CD4-positive, alpha-beta T cell treated with Interleukin-12 subunit alpha and Interleukin-12 subunit beta, for 1 hour (primary cell): ENCODE data around the gene HSPA14.
"Not testable (repeated sequence)": the region's sequence is repeated elsewhere in the genome, so short reads cannot be mapped to it uniquely, and the experiment has no call there.

Source experiments
- DNase-seq: peaks from one replicate; pipeline ENCODE4 v3.0.0-alpha.2; 2020

The HSPA14 gene

DNA sequence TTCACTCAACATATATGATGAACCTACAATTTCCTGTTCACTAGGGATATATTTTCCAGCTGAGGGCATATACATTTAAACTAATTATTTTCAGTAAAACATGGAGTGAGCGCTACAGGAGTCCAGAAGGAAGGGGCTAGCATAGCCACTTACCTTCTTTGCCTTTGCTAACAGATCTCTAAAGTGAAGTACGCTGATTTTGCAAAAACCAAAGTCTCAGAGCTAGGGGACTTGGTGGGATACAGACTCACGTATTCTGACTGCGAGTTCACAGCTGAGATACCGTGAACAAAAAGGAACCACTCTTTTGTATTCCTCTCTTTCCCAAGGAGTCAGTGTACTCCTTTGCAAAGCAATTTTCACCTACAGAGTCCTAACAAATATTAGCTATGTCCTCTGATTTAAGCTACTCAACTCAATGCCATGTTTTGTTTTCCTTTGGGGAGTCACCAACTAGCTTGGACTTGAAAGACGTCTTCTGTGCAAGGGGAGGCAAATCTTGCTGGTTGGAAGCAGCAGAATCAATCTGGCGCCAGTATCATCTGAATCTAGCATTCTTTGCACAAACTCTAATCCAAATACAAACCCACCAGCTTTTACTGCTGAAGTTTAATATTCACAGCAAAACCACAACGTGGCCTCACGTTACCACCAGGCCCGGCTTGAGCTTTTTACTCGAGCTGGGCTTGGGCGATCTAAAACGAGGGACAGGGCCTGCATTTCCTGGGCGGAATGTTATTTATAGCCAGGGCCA is 926 bp upstream of the HSPA14 start:
- DNase-seq: peak; percentile 3

DNA sequence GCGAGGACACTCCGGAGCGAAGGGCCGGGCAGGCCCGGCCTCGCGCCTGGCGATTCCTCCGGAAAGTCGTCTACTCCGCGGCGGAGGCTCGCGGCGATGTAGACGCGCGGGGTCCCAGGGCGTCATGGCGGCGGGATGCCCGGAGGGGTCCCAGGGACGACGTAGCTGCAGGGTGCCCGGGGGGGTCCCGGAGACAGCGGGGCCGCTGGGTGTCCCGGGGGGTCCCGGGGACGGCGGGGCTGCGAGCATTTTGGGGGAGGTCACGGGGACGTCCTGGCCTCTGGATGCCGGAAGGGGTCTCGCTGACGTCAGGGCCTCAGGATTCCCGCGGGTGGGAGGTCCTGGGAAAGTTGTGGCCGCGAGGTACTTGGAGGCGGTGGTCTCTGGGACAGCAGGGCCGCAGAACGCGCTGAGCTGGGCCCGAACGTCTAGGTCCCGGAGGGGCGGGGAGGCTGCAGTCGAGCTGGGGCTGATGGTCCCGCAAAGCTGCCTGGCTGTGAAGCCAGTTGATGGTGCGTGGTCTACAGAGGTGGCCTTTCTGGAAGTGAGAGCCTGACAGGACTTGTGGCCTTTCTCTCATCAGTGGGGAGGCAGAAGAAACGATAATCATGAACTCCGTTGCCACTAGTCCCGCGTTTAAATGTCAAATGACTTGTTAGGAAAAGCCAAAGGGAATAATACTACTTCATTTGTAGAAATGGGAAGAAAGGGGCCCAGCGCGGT is 637 bp downstream of the HSPA14 start:
- DNase-seq: peak; percentile 29

DNA sequence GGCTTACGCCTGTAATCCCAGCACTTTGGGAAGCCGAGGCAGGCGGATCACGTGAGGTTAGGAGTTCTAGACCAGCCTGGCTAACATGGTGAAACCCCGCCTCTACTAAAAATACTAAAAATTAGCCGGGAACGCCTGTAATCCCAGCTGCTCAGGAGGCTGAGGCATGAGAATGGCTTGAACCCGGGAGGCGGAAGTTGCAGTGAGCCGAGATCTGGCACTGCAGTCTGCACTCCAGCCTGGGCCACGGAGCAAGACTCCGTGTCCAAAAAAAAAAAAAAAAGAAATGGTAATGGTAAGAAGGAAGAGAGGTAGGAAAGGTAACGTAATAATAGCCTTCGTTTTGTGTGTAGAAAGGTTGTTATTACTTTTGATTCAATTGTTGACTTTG is 1.2 kb downstream of the HSPA14 start:
- DNase-seq: no peak

DNA sequence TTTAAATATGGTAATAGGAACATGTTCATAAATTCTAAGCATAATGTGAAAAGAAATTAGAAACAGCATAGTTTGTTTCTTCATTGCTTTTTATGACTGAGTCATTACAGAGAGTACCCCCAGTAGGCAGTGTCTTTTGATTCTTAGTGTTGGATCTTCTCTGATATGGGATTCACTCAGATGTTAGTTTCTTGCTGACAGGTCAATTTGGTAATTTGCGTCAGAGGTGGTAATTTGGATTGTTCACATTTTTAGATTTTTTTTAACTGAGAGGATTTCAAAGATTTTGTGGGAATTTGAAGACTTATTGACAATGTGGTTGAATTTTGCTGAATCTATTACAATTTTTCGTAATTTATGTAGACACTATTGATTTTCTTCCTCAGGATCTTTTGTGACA is 2.1 kb downstream of the HSPA14 start:
- DNase-seq: no peak

DNA sequence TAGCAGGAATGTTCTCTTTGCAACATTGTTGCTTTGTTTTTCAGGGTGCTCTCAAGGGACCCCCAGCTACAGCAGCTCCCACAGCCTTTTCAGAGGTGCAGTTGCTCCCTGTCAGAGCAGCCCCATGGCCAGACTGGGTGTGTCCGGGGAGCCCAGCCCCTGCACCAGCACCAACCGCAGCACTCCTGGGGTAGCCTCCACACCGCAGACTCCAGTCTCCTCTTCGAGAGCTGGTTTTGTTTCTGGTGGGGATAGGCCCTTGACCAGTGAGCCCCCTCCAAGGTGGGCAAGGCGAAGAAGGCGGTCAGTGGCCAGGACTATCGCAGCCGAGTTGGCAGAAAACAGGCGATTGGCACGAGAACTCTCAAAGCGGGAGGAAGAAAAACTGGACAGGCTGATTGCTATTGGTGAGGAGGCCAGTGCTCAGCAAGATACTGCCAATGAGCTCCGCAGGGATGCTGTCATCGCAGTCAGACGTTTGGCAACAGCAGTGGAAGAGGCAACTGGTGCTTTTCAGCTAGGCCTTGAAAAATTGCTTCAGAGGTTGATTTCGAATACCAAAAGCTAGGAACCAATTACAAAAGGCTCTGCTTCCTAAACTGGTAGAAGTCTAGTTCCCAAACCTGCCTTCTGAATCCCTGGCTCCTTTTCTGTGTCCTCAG is 5.4 kb downstream of the HSPA14 start:
- DNase-seq: no peak

DNA sequence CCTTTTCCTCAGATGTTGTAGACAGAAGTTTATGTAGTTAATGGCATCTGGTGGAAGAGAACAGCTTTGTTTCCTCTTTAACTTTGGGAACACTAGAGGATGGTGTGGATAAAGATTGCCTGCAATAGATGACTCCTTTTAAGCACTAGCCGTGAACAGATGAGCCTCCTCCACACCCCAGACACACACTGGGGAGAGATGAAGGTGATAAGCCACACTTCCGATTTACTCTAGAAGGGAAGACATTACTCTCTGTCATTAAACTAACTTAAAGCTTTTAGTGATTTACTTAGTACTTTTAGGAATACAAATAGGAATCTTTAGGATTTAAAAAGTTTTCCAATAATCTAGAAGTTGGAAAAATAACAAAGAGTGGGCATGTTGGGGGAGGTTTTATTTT is 6.8 kb downstream of the HSPA14 start:
- DNase-seq: no peak

DNA sequence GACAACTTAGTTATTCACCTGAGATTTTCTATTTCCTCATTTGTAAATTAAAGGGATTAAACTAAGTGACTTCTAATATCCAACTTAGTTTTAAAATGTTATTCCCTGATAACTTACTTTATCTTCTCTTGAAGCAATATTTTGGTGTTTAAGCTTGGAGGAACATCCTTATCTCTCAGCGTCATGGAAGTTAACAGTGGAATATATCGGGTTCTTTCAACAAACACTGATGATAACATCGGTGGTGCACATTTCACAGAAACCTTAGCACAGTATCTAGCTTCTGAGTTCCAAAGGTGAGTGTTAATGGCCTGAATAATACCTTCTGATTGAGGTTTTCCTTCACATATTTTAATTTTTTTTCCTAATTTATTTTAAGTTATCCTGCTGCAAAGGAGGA is 14.1 kb downstream of the HSPA14 start:
- no peak for DNase-seq

DNA sequence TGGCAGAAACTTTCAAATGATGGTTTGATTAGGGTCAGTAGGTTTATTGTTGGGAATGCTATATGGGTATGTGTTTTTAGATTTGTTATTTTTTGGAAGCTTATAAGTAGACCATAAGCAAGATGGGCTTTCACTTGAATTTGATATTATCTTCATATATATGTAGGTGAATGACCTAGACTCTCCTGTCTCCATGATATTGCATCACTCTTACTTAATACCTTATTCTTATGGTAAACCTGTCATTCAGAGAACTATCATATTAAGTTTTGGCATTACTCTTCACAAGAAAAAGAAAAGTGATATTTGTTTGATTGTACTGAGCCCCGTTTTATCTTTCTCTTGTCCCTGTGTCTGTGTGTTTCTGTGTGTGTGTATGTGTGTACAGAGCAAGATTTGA is 17.3 kb downstream of the HSPA14 start:
- no peak for DNase-seq

DNA sequence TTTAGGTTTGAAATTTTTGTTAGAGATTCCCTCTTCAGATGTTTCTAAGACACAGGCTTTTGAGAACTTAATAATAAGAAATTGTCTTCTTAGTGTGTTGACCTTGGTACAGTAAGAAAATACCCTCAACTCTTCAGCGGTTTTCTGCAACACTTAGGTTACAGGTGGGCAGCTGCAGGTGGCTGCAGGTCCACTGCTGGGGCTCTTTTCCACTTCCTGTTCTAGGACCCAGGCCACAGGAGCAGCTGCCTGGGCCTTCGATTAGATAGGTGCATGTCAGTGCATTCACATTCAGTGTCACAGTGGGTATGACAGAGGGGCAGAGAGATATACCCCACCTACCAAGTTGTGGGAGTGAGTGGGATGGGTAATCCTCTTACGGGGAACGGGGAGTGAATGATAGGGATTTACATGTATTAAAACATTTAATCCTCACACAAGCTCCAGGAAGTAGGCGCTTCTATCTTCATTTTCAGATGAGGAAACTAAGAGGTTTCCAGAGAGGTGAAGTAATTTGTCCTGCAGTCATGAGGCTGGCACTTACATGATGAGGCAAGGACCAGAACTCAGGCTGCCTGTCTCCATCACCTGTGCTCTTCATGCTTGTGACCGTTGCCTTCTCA is 20.3 kb downstream of the HSPA14 start:
- DNase-seq: no peak

DNA sequence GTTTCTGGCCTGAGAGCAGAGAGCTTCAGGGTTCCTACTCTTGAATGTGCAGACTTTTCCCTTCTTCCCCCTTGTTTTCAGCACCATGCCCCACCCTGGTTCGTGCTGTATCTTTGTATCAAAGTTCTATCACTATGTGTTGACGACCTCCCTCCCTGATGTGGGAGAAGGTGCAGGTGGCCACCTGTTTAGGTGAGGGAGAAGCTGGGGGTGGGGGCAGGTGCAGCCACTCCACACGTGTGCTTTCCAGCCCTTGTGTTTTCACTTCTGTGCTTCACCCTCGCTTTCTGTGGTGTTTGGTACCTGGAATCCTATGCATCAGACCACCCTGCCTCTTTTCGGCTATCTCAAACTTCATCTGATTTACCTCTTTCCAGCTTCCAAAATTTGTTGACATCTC is 20.9 kb downstream of the HSPA14 start:
- DNase-seq: no peak

DNA sequence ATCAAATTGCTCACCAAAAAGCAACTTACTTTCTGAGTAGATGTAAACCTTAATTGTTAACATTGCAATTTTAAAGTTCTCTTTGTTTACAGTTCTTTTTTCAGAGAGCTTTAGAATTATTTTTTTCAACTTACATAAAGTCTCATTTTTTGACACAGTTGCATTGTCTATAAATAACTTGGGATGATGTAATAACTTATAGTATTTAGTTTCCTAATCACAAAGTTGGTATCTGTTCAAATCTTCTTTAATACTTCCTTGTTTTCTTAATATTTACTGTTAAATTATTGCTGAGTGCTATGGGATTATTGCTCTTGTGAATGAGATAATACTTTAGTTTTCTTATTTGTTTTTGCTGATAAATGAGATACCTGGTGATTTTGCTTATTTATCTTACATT is 21.7 kb downstream of the HSPA14 start:
- DNase-seq: no peak

DNA sequence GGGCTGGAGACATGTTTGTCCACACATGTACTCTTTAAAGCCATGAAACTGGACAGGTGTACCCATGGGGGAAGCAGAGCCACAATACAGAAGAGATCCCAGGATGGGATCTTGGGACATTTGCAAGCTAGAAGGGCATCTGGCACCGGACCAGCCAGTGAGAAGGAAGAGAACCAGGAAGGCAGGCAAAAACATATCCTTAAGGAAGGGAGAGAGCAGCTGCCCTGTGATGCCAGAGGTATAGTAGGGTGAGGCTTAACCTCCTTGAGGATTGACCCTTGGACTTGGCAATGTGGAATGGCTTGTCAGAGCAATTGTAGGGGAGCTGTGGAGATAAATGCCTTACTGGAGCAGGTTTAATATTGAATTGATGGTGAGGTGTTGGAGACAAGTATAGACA is 22.7 kb downstream of the HSPA14 start:
- no peak for DNase-seq

DNA sequence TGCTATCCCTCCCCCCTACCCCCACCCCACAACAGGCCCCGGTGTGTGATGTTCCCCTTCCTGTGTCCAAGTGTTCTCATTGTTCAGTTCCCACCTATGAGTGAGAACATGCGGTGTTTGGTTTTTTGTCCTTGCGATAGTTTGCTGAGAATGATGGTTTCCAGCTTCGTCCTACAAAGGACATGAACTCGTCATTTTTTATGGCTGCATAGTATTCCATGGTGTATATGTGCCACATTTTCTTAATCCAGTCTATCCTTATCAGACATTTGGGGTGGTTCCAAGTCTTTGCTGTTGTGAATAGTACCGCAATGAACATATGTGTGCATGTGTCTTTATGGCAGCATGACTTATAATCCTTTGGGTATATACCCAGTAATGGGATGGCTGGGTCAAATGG is 26.4 kb downstream of the HSPA14 start:
- DNase-seq: not testable (repeated sequence)

DNA sequence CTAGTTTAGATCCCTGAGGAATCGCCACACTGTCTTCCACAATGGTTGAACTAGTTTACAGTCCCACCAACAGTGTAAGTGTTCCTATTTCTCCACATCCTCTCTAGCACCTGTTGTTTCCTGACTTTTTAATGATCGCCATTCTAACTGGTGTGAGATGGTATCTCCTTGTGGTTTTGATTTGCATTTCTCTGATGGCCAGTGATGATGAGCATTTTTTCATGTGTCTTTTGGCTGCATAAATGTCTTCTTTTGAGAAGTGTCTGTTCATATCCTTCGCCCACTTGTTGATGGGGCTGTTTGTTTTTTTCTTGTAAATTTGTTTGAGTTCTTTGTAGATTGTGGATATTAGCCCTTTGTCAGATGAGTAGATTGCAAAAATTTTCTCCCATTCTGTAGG is 26.8 kb downstream of the HSPA14 start:
- not testable (repeated sequence) for DNase-seq

DNA sequence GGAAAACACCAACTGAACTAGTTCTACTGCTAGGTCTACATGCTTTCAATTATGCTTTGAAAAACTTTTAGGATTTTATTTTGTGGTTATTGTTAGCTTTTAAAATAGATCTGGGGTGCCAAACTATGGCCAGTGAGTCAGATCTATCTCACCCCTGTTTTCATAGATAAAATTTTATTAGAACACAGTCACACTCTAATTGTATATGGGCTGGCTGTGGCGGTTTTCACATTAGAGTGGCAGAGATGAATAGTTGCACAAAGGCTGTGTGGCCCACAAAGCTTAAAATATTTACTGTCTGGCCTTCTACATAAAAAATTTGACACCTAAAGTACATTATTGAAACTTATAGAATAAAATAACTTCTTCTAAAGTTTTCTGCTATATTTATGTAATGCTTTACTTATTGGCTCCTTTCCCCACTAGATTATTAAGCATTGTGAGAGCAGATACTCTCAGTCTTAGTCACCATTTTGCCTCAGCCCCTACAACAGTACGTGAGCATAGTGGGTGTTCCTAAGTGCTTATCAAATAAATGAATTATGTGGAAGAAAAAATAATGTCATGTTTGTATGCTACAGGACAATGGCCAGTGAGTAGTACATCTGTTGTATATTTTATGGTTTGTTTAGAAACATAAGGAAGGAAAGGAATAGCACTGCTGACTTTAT is 35.1 kb downstream of the HSPA14 start:
- no peak for DNase-seq

DNA sequence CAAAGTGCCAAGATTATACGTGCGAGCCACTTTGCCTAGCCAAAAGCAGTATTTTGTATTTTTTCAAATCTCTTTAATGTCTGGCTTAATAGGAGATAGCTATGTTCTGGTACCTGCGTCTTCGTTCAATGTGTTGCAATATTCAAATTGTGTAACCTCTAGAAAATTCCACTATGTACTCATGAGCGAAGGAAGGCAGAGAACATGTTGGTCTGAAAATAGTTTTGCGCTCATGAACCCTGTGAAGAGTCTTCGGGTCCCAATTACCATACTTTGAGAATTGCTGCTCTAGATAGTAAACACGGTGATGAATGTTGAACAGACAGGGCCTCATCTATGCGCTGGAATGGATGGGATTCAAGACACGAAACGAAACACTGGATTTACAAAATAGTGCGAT is 37.8 kb downstream of the HSPA14 start:
- DNase-seq: no peak

DNA sequence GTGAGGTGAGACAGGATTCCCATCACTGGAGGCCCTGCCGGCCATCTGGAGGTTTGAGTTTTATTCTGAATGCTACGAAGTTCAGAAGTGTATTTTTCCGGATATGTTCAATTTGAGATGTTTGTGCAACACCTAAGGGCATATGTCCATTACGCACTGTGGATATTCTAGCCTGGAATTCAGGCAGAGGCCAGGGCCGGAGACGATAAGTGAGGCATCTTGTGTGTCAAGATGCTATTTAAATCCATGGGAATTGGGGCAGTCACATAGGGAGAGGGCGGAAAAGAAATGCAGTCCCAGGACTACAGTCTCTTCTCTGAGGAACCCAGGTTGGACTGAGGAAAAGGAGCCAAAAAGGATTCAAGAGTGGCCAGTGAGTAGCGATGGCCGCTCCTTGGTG is 38.7 kb downstream of the HSPA14 start:
- DNase-seq: no peak

DNA sequence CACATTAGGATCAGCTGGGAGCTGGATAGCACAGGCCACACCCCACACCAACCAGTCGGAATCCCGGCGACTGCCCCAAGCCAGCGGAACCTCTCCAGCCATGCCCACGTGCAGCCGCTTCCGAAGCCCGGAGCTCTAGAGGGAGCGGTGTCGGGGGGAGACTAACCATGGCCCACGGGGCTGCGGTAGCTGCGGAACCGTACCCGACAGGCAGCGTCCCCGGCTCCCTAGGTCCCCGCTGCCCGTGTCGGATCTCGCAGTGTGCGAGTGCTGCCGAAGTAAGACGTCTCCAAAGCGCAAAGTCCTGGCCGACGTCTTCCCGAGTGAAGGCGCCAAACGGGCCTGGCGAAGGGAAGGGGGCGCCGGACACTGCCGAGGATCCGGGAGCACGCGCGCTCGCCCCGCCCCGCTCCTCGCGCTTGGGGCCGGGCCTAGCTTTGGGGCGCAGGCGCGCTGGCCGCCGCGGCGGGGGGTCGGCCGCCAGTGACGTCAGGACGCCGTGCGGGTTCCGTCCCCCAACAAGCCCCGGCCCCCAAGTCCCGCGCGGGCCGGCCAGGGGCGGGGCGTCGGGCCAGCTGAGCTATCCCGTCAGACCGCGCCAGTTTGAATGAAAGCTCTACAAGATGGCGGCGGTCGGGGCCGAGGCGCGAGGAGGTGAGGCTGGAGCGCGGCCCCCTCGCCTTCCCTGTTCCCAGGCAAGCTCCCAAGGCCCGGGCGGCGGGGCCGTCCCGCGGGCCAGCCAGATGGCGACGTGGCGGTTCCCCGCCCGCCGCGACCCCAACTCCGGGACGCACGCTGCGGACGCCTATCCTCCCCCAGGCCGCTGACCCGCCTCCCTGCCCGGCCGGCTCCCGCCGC is 40.4 kb downstream of the HSPA14 start, which contains the start of gene SUV39H2:
Gene SUV39H2 (plus strand): TSS at position 601 of the 858 bp plus-strand sequence. CDS start 23 bp downstream, at position 624.
- DNase-seq: peak; percentile 94

DNA sequence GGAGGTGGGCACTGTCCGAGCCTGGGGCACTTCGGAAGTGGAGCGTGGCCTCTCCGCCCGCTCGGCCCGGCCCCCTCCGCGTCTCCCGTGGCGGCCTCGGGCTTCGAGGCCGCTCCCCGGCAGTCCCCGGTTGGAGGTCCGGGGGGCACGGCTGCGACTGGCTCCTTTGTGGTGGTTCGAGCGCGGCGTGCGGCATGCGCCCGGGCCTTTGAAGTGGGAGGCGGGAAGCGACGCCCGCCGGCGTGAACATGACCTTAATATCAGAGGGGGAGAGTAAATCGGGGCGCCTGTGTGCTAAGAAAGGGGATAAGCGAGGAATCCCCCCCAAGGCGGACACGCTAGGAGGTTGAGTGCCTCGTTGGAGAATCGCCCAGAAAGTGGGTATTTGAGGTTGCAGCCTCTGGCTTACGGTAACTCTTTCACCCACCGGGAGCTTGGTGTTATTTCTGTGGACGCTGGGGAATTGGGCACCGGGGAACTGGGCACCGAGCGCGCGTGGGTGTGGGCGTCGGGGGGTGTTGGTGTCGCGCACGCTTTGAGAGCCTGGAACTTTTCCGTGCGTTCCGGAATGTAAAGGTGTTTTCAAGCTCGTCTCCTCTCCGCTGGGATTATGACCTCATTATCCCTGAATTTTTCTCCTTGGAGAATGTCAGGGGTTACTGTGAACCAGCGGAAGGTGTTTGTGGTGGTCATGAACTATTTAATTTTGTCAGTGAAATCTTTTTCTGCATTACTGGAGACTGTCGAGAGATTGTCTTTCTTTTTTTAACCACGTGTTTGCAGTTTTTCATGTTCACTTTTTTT is 41.2 kb downstream of the HSPA14 start:
- peak; percentile 43 for DNase-seq

DNA sequence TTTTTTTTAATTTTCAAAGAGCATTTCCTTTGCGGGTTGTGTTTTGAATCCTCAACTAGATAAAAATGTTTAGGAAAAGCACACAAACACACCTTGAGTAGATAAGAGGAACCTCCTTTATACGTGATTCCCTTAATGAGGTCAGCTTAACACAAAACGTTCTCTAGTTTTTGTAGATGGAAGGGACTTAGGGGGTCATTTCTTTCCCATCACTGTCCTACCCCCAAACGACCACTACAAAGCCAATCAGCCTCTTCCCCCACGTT is 41.8 kb downstream of the HSPA14 start:
- DNase-seq: no peak

DNA sequence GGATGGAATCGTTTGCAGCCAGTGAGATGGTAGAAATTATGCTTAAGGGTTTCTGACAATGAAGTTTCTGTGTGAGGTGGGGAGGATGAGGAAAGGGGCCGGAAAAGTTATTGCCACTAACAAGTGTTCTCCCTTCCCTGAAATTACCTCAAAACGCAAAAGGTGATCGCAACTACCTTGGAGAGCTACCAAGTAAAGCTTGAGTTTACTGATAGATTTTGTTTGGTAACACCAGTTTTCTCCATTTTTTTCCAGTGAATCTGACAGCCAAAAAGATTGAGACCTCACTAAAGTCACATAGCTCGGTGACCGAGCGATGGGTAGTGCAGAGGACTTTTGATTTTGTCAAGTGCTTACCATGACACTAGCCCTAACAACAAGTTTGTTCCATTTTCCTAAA is 42.1 kb downstream of the HSPA14 start:
- DNase-seq: no peak
